ENCODE data around the gene TOR4A.

Gene TOR4A

DNA sequence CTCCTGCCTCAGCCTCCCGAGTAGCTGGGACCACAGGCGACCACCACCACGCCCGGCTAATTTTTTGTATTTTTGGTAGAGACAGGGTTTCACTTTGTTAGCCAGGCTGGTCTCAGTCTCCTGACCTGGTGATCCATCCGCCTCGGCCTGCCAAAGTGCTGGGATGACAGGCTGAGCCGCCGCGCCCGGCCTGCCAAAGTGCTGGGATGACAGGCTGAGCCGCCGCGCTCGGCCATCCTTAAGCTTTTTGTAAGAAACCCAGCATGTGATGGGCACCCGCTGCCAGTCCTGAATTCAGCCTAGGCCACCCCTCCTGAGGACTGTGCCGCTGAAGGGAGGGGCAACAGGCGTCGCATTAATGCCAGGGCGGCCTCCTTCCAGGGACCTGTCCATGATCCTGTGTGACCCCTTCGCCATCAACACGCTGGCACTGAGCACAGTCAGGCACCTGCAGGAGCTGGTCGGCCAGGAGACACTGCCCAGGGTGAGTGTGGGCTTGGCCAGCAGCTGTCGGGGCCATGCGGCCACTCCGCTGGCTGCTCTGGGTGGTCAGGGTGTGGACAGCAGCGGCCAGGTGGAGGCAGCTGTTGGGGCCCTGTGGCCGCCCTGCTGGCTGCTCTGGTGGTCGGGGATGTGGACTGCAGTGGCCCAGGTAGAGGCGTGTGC lies 11.9 kb upstream of the TOR4A start:
- H3K4me3 ChIP-seq (replicated peaks in 1 of 2; ENCODE audit: low read depth in 2 of 2, low read length in 2 of 2): no peak overlapping the region
- TF ChIP-seq, protein P1, sequence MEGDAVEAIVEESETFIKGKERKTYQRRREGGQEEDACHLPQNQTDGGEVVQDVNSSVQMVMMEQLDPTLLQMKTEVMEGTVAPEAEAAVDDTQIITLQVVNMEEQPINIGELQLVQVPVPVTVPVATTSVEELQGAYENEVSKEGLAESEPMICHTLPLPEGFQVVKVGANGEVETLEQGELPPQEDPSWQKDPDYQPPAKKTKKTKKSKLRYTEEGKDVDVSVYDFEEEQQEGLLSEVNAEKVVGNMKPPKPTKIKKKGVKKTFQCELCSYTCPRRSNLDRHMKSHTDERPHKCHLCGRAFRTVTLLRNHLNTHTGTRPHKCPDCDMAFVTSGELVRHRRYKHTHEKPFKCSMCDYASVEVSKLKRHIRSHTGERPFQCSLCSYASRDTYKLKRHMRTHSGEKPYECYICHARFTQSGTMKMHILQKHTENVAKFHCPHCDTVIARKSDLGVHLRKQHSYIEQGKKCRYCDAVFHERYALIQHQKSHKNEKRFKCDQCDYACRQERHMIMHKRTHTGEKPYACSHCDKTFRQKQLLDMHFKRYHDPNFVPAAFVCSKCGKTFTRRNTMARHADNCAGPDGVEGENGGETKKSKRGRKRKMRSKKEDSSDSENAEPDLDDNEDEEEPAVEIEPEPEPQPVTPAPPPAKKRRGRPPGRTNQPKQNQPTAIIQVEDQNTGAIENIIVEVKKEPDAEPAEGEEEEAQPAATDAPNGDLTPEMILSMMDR (IDR thresholded peaks at IDR 0.05; ENCODE audit: low read depth, low read length): no peak
- DNase-seq (ENCODE audit: low read depth in 2 of 2): no peak

GRCh38 chr9:137266162-137266527 lies 11.4 kb upstream of the TOR4A start:
- H3K4me3 ChIP-seq (replicated peaks in 1 of 2; ENCODE audit: low read depth in 2 of 2, low read length in 2 of 2): no peak overlapping the region
- TF ChIP-seq, protein P1 (IDR thresholded peaks at IDR 0.05; ENCODE audit: low read depth, low read length): no peak
- no peak for DNase-seq (ENCODE audit: low read depth in 2 of 2)

- TF ChIP-seq, protein P1 (IDR thresholded peaks at IDR 0.05; ENCODE audit: low read depth, low read length): no peak
- H3K4me3 ChIP-seq (replicated peaks in 1 of 2; ENCODE audit: low read depth in 2 of 2, low read length in 2 of 2): no peak overlapping the region
- DNase-seq (ENCODE audit: low read depth in 2 of 2): no peak
Measured at GRCh38 chr9:137266585-137267453, 10.7 kb upstream of the TOR4A start.

DNA sequence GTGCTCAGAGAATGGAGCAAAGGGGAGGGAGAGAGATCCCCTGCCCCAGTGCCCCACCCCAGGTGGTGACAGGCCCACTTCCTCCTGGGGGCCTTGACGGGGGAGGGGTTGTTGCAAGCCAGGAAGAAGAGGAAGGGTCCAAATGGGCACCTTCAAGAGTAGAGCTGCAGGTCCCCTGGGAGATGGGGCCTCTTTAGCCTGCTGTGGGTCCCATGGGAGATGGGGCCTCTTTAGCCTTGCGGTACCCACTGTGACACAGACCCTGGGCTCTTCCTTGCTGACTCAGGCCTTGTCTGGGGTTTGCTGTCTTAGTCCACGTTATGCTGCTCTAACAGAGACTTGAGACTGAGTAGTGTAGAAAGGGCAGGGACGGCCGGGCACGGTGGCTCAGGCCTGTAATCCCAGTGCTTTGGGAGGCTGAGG lies 9.6 kb upstream of the TOR4A start:
- no peak overlapping the region for H3K4me3 ChIP-seq (replicated peaks in 1 of 2; ENCODE audit: low read depth in 2 of 2, low read length in 2 of 2)
- TF ChIP-seq, protein P1 (IDR thresholded peaks at IDR 0.05; ENCODE audit: low read depth, low read length): no peak
- peak in 1 of 2 donors; percentile 76 for DNase-seq (ENCODE audit: low read depth in 2 of 2)

DNA sequence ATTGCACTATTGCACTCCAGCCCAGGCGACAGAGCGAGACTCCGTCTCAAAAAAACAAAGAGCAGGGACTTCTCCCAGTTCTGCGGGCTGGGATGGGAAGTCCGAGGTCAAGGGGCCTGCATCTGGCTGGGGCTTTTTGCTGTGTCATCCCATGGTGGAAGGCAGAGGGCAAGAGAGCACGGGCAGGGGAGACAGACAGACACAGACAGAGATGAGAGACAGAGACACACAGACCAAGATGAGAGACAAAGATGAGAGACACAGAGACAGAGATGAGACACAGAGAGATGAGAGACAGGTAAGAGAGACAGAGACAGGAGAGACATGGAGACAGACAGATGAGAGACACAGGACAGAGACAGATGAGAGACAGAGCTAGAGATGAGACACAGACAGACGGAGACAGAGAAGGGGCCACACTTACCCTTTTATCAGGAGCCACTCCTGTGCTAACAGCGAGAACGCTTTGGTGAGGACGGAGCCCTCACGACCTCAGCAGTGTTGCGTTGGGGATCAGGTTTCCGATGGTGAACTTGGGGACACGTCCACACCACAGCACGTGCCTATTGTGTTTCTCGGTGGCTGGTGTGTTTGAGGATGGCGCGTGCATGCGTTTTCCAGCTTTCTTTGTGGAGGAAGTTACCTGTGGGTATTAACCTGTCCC lies 8.9 kb upstream of the TOR4A start:
- peak in 1 of 2 donors; percentile 43 for DNase-seq (ENCODE audit: low read depth in 2 of 2)
- H3K4me3 ChIP-seq (replicated peaks in 1 of 2; ENCODE audit: low read depth in 2 of 2, low read length in 2 of 2): no peak overlapping the region
- TF ChIP-seq, protein P1 (IDR thresholded peaks at IDR 0.05; ENCODE audit: low read depth, low read length): no peak

GRCh38 chr9:137269231-137269772 lies 8.2 kb upstream of the TOR4A start:
- DNase-seq (ENCODE audit: low read depth in 2 of 2): peak in 1 of 2 donors; percentile 60
- H3K4me3 ChIP-seq (replicated peaks in 1 of 2; ENCODE audit: low read depth in 2 of 2, low read length in 2 of 2): no peak overlapping the region
- TF ChIP-seq, protein P1 (IDR thresholded peaks at IDR 0.05; ENCODE audit: low read depth, low read length): no peak
